SK-N-SH (cell line): Measurements from ENCODE around the gene CREB5. TPM values are rescaled to one million over a fixed set of nuclear protein-coding genes. Genes with fewer than 3 reads are reported as not detected.

Experiments used
- CTCF ChIA-PET: fragments of 300-600, 350-600 bp; formaldehyde crosslinking; extraction: SDS; loops from one replicate; lab custom pipeline; 2021; lab: Yijun Ruan, JAX
- POLR2A ChIA-PET: fragments of 350-600 bp; sonication (Branson Sonifier 250); formaldehyde crosslinking; extraction: SDS; loops from one replicate; lab custom pipeline; 2020; ENCODE audit warnings: antibody characterized with exemption, inconsistent platforms; lab: Yijun Ruan, JAX
- DNase-seq: peaks from one replicate; pipeline ENCODE4 v3.0.0; 2012
- H2AFZ ChIP-seq: fragments of 200-600 bp; sonication (generic); 2 replicates; pipeline ENCODE4 v1.8.1; 2016; ENCODE audit warnings: antibody characterized with exemption, mild to moderate bottlenecking, low read depth
- H3F3A ChIP-seq: fragments of 200-600 bp; sonication (generic); replicated peaks from 2 replicates; pipeline ENCODE3; 2016; ENCODE audit warnings: antibody characterized with exemption, mild to moderate bottlenecking; ENCODE audit not compliant: insufficient read depth
- H3K27ac ChIP-seq, 2 experiments: fragments of 200-500 bp in 1 of 2; fragments of 200-600 bp in 1 of 2; sonication (Bioruptor generic) in 1 of 2; sonication (generic), shearing (Covaris generic) in 1 of 2; 2 replicates each; pipeline versions ENCODE4 v1.5.1 to v1.6.1; 2014 to 2016; ENCODE audit warnings: low read depth in 2 of 2, inconsistent platforms in 1 of 2, low read length in 1 of 2, mild to moderate bottlenecking in 1 of 2, mixed read lengths in 1 of 2
- H3K27me3 ChIP-seq: fragments of 200-600 bp; sonication (generic), shearing (Covaris generic); 2 replicates; pipeline ENCODE4 v1.6.1; 2016; ENCODE audit warnings: mixed run types; ENCODE audit not compliant: insufficient read depth
- H3K36me3 ChIP-seq, 2 experiments: fragments of 200-500 bp in 1 of 2; fragments of 200-600 bp in 1 of 2; sonication (Bioruptor generic) in 1 of 2; sonication (generic) in 1 of 2; replicated peaks in 1 of 2; 2 replicates each; pipeline versions ENCODE3 to v1.5.1; 2014 to 2016; ENCODE audit warnings: low read length in 1 of 2, mild to moderate bottlenecking in 1 of 2; ENCODE audit not compliant: insufficient read depth in 2 of 2, control insufficient read depth in 1 of 2
- H3K4me1 ChIP-seq, 2 experiments: fragments of 200-500 bp in 1 of 2; fragments of 200-600 bp in 1 of 2; sonication (Bioruptor generic) in 1 of 2; sonication (generic), shearing (Covaris generic) in 1 of 2; 2 replicates each; pipeline versions ENCODE4 v1.5.1 to v1.6.1; 2014 to 2016; ENCODE audit warnings: low read depth in 1 of 2, low read length in 1 of 2, mixed run types in 1 of 2; ENCODE audit not compliant: insufficient read depth in 2 of 2, control insufficient read depth in 1 of 2
- H3K4me2 ChIP-seq: fragments of 200-600 bp; sonication (generic), shearing (Covaris generic); 2 replicates; pipeline ENCODE4 v1.6.1; 2017; ENCODE audit warnings: mixed run types
- H3K4me3 ChIP-seq, 2 experiments: fragments of 200-500 bp in 1 of 2; fragments of 200-600 bp in 1 of 2; sonication (Bioruptor generic) in 1 of 2; sonication (generic), shearing (Covaris generic) in 1 of 2; 2 replicates each; pipeline versions ENCODE4 v1.5.1 to v1.8.1; 2014 to 2016; ENCODE audit warnings: low read depth in 2 of 2, inconsistent platforms in 1 of 2, low read length in 1 of 2, mild to moderate bottlenecking in 1 of 2, mixed read lengths in 1 of 2, moderate library complexity in 1 of 2
- H3K79me2 ChIP-seq: fragments of 200-600 bp; sonication (generic); 2 replicates; pipeline ENCODE4 v1.8.1; 2017; ENCODE audit warnings: mild to moderate bottlenecking; ENCODE audit not compliant: insufficient read depth
- H3K9ac ChIP-seq: fragments of 200-600 bp; sonication (generic); 2 replicates; pipeline ENCODE4 v1.6.1; 2017; ENCODE audit warnings: mixed run types
- H3K9me2 ChIP-seq: fragments of 200-600 bp; sonication (generic); 2 replicates; pipeline ENCODE4 v1.6.1; 2017; ENCODE audit warnings: mixed run types
- H3K9me3 ChIP-seq: fragments of 200-600 bp; sonication (generic); 2 replicates; pipeline ENCODE4 v1.6.1; 2017; ENCODE audit warnings: mixed run types, mild to moderate bottlenecking, moderate library complexity
- H4K20me1 ChIP-seq: fragments of 200-600 bp; sonication (generic); 2 replicates; pipeline ENCODE4 v1.6.1; 2017; ENCODE audit warnings: mild to moderate bottlenecking, mixed run types; ENCODE audit not compliant: insufficient read depth
- CHD2 ChIP-seq: fragments of 150-350 bp; IDR thresholded peaks from 2 replicates; pipeline ENCODE4 v1.6.1; 2018; ENCODE audit warnings: low read length; ENCODE audit not compliant: partially characterized antibody
- ELF1 ChIP-seq: IDR thresholded peaks from 2 replicates; pipeline ENCODE4 v1.4.0; 2012
- EP300 ChIP-seq, 2 experiments: IDR thresholded peaks; 2 replicates each; pipeline versions ENCODE4 v1.4.0 to v1.6.1; 2012; ENCODE audit warnings: borderline replicate concordance in 1 of 2, low read depth in 1 of 2, low read length in 1 of 2
- FOXM1 ChIP-seq: IDR thresholded peaks from 2 replicates; pipeline ENCODE4 v1.4.0; 2012; ENCODE audit warnings: low read depth, mild to moderate bottlenecking
- POLR2AphosphoS5 ChIP-seq: IDR thresholded peaks from 2 replicates; pipeline ENCODE4 v1.6.1; 2012; ENCODE audit warnings: low read depth, low read length
- TAF1 ChIP-seq: IDR thresholded peaks from 2 replicates; pipeline ENCODE4 v1.6.1; 2012; ENCODE audit warnings: low read depth, mild to moderate bottlenecking, low read length, moderate library complexity, borderline replicate concordance
- TCF12 ChIP-seq: IDR thresholded peaks from 2 replicates; pipeline ENCODE4 v1.4.0; 2012
- whole genome bisulfite sequencing: methylation state at CpG from one replicate; pipeline ENCODE4 v1.1.6; 2017; ENCODE audit warnings: low lambda C conversion rate; 5-methylcytosine and 5-hydroxymethylcytosine counted together
- polyA plus RNA-seq, 3 experiments: library from polyadenylated mRNA; depleted of rRNA; stranded (reverse); fragments of >200 nt; gene quantifications; 2 replicates each; pipeline ENCODE4 v1.2.3, GENCODE V29; 2012
- TF ChIP-seq, protein P1 (sequence below): IDR thresholded peaks from 2 replicates; pipeline ENCODE4; 2012
- TF ChIP-seq, protein P2 (sequence below): IDR thresholded peaks from 2 replicates; pipeline ENCODE4 v1.6.1; 2012; ENCODE audit warnings: mild to moderate bottlenecking, low read depth, low read length, moderate library complexity

Gene CREB5
- polyA plus RNA-seq, 1 of the 3 experiments (the other 2 are of a cell fraction), result 19.3 TPM

DNA sequence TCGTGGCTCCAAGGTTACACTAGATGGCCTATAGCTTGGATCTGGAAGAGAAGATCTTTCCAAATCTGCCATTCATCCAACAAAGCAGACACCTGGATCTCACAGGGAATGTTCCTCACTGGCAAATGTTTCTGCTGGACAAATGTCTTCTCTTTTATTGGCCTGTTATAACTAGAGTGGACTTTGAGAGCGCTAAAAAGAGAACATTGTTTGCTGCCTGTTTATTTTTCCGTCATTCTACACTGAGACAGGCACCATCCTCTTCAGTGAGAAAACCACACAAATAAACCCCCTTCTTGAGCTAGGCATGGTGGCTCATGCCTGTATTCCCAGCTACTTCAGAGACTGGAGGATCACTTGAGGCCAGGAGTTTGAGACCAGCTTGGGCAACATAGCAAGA lies 206.9 kb downstream of the CREB5 start:
- H4K20me1 ChIP-seq, result no peaks in the 10 kb centered on the region

DNA sequence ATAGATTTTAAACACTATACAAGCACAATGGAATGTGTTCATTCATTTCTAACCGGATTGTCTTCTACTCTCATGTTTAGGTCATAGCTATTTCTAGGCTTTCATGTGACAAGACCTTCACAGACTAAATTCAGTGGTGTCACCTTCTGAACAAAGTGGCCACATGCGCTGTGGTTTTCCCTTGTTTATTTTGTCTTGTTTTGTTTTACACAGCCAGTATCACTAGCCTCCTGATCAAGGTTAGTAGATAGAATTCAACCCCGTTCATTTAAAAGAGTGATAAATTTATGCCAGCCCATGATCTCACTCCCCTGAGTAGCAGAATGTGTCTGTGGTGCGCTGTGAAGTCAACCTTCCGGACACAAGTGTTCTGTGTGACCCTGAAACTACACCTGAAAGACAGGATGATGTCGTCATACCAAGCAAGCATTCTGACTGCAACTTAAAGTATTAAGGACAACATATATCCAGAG lies 209.1 kb downstream of the CREB5 start:
- Histone ChIP-seq H3F3A (no peaks in the 10 kb centered on the region), H3K36me3 (no peaks in the 10 kb centered on the region), H4K20me1 (no peaks in the 10 kb centered on the region), H3K9ac (no peak overlapping the region), H3K4me1 (peaks cover 0 to 16% of the 10 kb centered on the region in 2 experiments; a peak in 2 of 4 replicates), H3K79me2 (no peaks in the 10 kb centered on the region), H3K4me3 (no peak overlapping the region), H3K9me3 (no peaks in the 10 kb centered on the region), H2AFZ (no peak overlapping the region), H3K9me2 (no peaks in the 10 kb centered on the region), H3K27ac (no peak overlapping the region), H3K4me2 (no peak overlapping the region), H3K27me3 (no peaks in the 10 kb centered on the region)
- WGBS, result 73% methylated on average over 6 of the region's 6 CpGs
- ChIA-PET POLR2A (no interaction called here), CTCF (interaction anchor here (0.6 to 2.3 kb wide), 2 partner anchors 12 to 230 kb away, joined by 3 to 14 read pairs; no protein-coding TSS in a partner anchor)
- no peak for DNase-seq
- no peak for TF ChIP-seq CHD2
- TF ChIP-seq, protein P1, sequence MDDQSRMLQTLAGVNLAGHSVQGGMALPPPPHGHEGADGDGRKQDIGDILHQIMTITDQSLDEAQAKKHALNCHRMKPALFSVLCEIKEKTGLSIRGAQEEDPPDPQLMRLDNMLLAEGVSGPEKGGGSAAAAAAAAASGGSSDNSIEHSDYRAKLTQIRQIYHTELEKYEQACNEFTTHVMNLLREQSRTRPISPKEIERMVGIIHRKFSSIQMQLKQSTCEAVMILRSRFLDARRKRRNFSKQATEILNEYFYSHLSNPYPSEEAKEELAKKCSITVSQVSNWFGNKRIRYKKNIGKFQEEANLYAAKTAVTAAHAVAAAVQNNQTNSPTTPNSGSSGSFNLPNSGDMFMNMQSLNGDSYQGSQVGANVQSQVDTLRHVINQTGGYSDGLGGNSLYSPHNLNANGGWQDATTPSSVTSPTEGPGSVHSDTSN, result no peak
- no peak for TF ChIP-seq FOXM1
- TF ChIP-seq, protein P2, sequence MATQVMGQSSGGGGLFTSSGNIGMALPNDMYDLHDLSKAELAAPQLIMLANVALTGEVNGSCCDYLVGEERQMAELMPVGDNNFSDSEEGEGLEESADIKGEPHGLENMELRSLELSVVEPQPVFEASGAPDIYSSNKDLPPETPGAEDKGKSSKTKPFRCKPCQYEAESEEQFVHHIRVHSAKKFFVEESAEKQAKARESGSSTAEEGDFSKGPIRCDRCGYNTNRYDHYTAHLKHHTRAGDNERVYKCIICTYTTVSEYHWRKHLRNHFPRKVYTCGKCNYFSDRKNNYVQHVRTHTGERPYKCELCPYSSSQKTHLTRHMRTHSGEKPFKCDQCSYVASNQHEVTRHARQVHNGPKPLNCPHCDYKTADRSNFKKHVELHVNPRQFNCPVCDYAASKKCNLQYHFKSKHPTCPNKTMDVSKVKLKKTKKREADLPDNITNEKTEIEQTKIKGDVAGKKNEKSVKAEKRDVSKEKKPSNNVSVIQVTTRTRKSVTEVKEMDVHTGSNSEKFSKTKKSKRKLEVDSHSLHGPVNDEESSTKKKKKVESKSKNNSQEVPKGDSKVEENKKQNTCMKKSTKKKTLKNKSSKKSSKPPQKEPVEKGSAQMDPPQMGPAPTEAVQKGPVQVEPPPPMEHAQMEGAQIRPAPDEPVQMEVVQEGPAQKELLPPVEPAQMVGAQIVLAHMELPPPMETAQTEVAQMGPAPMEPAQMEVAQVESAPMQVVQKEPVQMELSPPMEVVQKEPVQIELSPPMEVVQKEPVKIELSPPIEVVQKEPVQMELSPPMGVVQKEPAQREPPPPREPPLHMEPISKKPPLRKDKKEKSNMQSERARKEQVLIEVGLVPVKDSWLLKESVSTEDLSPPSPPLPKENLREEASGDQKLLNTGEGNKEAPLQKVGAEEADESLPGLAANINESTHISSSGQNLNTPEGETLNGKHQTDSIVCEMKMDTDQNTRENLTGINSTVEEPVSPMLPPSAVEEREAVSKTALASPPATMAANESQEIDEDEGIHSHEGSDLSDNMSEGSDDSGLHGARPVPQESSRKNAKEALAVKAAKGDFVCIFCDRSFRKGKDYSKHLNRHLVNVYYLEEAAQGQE, result no peak
- TF ChIP-seq ELF1, result no peak
- no peak for TF ChIP-seq TCF12

More for the DNA sequence above, 206.9 kb downstream of the CREB5 start:
- TF ChIP-seq EP300 (IDR thresholded peaks at IDR 0.05; ENCODE audit: borderline replicate concordance in 1 of 2, low read depth in 1 of 2, low read length in 1 of 2) (no peak), TAF1 (no peak), POLR2AphosphoS5 (no peak)
- TF ChIP-seq, protein P2, result no peak
- TF ChIP-seq, all 33 proteins: peak for 0
- Histone ChIP-seq H3K36me3 (no peaks in the 10 kb centered on the region), H3K4me3 (no peak overlapping the region), H3K4me1 (peaks cover 0 to 14% of the 10 kb centered on the region in 2 experiments; a peak in 2 of 4 replicates), H3K27ac (no peak overlapping the region), H3K79me2 (no peaks in the 10 kb centered on the region), H3F3A (no peaks in the 10 kb centered on the region), H3K9ac (no peak overlapping the region), H2AFZ (no peak overlapping the region), H3K27me3 (no peaks in the 10 kb centered on the region), H3K9me2 (no peaks in the 10 kb centered on the region), H3K4me2 (no peak overlapping the region), H3K9me3 (no peaks in the 10 kb centered on the region)
- CTCF ChIA-PET, result interaction anchor here (0.9 to 4.2 kb wide), 11 partner anchors 10 to 322 kb away, joined by 3 to 26 read pairs (median 5); no protein-coding TSS in a partner anchor
- 80% methylated on average over 3 of the region's 3 CpGs for WGBS
- POLR2A ChIA-PET, result interaction anchor here (0.7 kb wide), 1 partner anchor 77 kb away, joined by 3 read pairs; no protein-coding TSS in a partner anchor
- no peak for DNase-seq
